Activated naive CD4-positive, alpha-beta T cell treated with anti-CD3 and anti-CD28 coated beads, Interleukin-2, amount 50 U/mL, for 24 hours (primary cell): Measurements from ENCODE around the gene MBD5.

Experiments used
- H3K27ac Mint-ChIP-seq: one replicate; pipeline ENCODE4 v1.8.0; 2021; ENCODE audit warnings: mild to moderate bottlenecking, mixed read lengths
- H3K27me3 Mint-ChIP-seq: one replicate; pipeline ENCODE4 v1.8.0; 2021; ENCODE audit warnings: mixed read lengths
- H3K36me3 Mint-ChIP-seq: one replicate; pipeline ENCODE4 v1.8.0; 2021; ENCODE audit warnings: mixed read lengths
- H3K4me1 Mint-ChIP-seq: one replicate; pipeline ENCODE4 v1.8.0; 2021; ENCODE audit warnings: mixed read lengths
- H3K4me3 Mint-ChIP-seq: one replicate; pipeline ENCODE4 v1.8.0; 2021; ENCODE audit warnings: mild to moderate bottlenecking, mixed read lengths
- H3K9me3 Mint-ChIP-seq: one replicate; pipeline ENCODE4 v1.8.0; 2021; ENCODE audit warnings: mixed read lengths

The MBD5 gene

DNA sequence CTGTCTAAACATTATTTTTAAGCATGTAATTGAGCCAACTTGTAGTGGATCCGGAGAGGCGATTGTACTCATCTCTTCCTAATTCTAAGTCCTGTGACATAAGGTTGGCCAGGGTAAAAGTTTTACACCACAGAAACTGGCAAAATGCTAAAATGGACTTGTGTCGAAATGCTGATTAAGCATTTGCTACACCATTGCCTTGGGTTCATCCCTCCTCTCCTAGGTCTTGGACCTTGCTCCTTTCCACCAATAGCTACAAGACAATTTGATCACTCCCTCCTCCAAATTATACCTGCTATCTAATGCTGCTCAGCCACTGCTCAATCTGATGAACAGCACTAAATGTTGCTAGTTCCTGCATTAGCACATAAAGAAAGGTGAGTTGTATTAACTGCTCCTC is 491.0 kb downstream of the MBD5 start:
- Mint-ChIP-seq H3K36me3 (peaks cover 4% of the 10 kb centered on the region), H3K27me3 (no peaks in the 10 kb centered on the region), H3K9me3 (no peaks in the 10 kb centered on the region), H3K27ac (no peak overlapping the region), H3K4me1 (peaks cover 33% of the 10 kb centered on the region), H3K4me3 (no peak overlapping the region)

GRCh38 chr2:148512501-148512900 is 491.6 kb downstream of the MBD5 start:
- no peak overlapping the region for H3K4me3 Mint-ChIP-seq
- H3K9me3 Mint-ChIP-seq = no peaks in the 10 kb centered on the region
- H3K4me1 Mint-ChIP-seq = peaks cover 33% of the 10 kb centered on the region
- no peaks in the 10 kb centered on the region for H3K27me3 Mint-ChIP-seq
- peaks cover 4% of the 10 kb centered on the region for H3K36me3 Mint-ChIP-seq
- H3K27ac Mint-ChIP-seq = no peak overlapping the region

- Mint-ChIP-seq H3K36me3 (peaks cover 4% of the 10 kb centered on the region), H3K9me3 (no peaks in the 10 kb centered on the region), H3K27me3 (no peaks in the 10 kb centered on the region), H3K27ac (no peak overlapping the region), H3K4me3 (no peak overlapping the region), H3K4me1 (peaks cover 33% of the 10 kb centered on the region)
Measured at GRCh38 chr2:148513427-148513826, 492.5 kb downstream of the MBD5 start.

GRCh38 chr2:148515120-148515519 is 494.2 kb downstream of the MBD5 start:
- no peaks in the 10 kb centered on the region for H3K9me3 Mint-ChIP-seq
- H3K27me3 Mint-ChIP-seq = no peaks in the 10 kb centered on the region
- peaks cover 19% of the 10 kb centered on the region for H3K4me1 Mint-ChIP-seq
- H3K4me3 Mint-ChIP-seq = no peak overlapping the region
- H3K27ac Mint-ChIP-seq = no peak overlapping the region
- peaks cover 4% of the 10 kb centered on the region for H3K36me3 Mint-ChIP-seq

DNA sequence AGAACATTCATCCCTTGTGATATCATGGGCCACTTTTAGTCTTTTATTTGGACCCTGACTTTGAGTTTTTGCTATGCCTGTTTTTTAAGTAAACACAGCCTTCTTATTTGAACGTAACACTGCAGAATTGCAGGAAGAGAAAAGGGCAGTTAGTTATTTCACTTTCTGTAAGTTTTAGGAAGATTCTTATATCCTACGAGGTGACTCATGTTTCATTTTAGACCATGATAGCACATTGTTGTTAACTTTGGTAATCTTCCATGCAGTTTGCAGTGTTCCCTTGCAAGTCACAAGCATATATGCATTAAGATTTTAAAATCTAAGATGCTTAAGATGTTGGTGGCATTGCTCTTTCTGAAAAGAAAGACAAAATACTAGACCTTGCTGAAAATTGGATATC is 495.1 kb downstream of the MBD5 start:
- Mint-ChIP-seq H3K4me1 (peaks cover 23% of the 10 kb centered on the region), H3K27me3 (no peaks in the 10 kb centered on the region), H3K27ac (no peak overlapping the region), H3K4me3 (no peak overlapping the region), H3K36me3 (peaks cover 4% of the 10 kb centered on the region), H3K9me3 (no peaks in the 10 kb centered on the region)

GRCh38 chr2:148517296-148517695 is 496.4 kb downstream of the MBD5 start:
- H3K36me3 Mint-ChIP-seq = peaks cover 4% of the 10 kb centered on the region
- H3K4me1 Mint-ChIP-seq = peaks cover 33% of the 10 kb centered on the region
- H3K27me3 Mint-ChIP-seq = no peaks in the 10 kb centered on the region
- H3K9me3 Mint-ChIP-seq = no peaks in the 10 kb centered on the region
- H3K27ac Mint-ChIP-seq = no peak overlapping the region
- no peak overlapping the region for H3K4me3 Mint-ChIP-seq

- H3K36me3 Mint-ChIP-seq = peaks cover 4% of the 10 kb centered on the region
- H3K4me1 Mint-ChIP-seq = peaks cover 33% of the 10 kb centered on the region
- H3K9me3 Mint-ChIP-seq = no peaks in the 10 kb centered on the region
- no peaks in the 10 kb centered on the region for H3K27me3 Mint-ChIP-seq
- H3K27ac Mint-ChIP-seq = no peak overlapping the region
- H3K4me3 Mint-ChIP-seq = no peak overlapping the region
Measured at GRCh38 chr2:148517822-148518221, 496.9 kb downstream of the MBD5 start.

DNA sequence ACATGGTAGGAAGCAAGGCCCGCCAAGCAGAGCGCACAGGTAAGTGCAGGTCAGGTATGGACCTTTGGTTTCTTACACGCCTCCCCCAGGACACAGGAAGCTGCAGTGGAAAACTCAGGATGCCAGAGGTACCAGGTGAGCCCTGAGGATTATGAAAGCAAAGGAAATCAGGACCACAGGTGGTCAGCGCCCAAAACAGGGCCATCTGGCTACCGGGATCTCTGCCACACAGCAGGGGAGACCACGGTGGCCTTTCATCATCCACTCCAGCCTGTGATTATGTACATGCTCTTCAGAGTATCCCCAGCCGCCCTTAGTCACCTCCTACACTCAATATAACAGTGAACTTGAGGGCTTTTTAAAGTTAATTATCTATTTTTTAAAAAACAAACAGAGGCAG is 498.1 kb downstream of the MBD5 start:
- no peak overlapping the region for H3K27ac Mint-ChIP-seq
- H3K4me3 Mint-ChIP-seq = no peak overlapping the region
- no peaks in the 10 kb centered on the region for H3K27me3 Mint-ChIP-seq
- no peaks in the 10 kb centered on the region for H3K9me3 Mint-ChIP-seq
- H3K4me1 Mint-ChIP-seq = peaks cover 44% of the 10 kb centered on the region
- peaks cover 4% of the 10 kb centered on the region for H3K36me3 Mint-ChIP-seq

- peak overlapping the region; percentile 6 for H3K27ac Mint-ChIP-seq
- H3K9me3 Mint-ChIP-seq = no peaks in the 10 kb centered on the region
- peaks cover 2% of the 10 kb centered on the region for H3K36me3 Mint-ChIP-seq
- H3K4me1 Mint-ChIP-seq = peaks cover 59% of the 10 kb centered on the region
- no peak overlapping the region for H3K4me3 Mint-ChIP-seq
- no peaks in the 10 kb centered on the region for H3K27me3 Mint-ChIP-seq
Measured at GRCh38 chr2:148521181-148521580, 500.3 kb downstream of the MBD5 start.

- peaks cover 77% of the 10 kb centered on the region for H3K4me1 Mint-ChIP-seq
- no peaks in the 10 kb centered on the region for H3K27me3 Mint-ChIP-seq
- H3K9me3 Mint-ChIP-seq = no peaks in the 10 kb centered on the region
- no peaks in the 10 kb centered on the region for H3K36me3 Mint-ChIP-seq
- H3K27ac Mint-ChIP-seq = peak overlapping the region; percentile 78
- H3K4me3 Mint-ChIP-seq = no peak overlapping the region
Measured at GRCh38 chr2:148523315-148523714, 502.4 kb downstream of the MBD5 start.

DNA sequence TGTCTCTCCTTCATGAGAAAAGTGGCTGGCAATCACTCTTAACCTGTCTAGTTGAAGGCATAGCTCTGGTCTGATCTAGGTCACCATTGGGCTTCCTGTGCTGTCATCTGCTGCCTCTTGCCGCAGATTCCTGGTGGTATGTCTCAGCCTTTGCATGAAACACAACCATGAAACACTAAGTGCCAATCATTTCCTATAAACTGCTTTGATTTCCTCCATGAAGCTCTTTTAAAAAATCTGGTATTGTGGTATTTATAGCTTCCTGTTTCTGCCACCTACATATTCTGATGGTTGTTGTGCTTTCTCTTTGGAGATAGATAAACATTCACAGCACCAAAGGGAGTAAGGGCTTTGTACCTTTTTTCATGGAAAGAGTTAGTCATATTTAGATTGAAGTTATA is 503.6 kb downstream of the MBD5 start:
- peak overlapping the region; percentile 85 for H3K27ac Mint-ChIP-seq

GRCh38 chr2:148525130-148525529 is 504.2 kb downstream of the MBD5 start:
- H3K4me3 Mint-ChIP-seq = peak overlapping the region; percentile 64

More for the DNA sequence above, 503.6 kb downstream of the MBD5 start:
- Mint-ChIP-seq H3K4me3 (peak overlapping the region; percentile 64), H3K27me3 (no peaks in the 10 kb centered on the region), H3K4me1 (peaks cover 89% of the 10 kb centered on the region), H3K9me3 (no peaks in the 10 kb centered on the region), H3K36me3 (no peaks in the 10 kb centered on the region)

GRCh38 chr2:148526509-148527346 is 505.8 kb downstream of the MBD5 start:
- Mint-ChIP-seq H3K27me3 (no peaks in the 10 kb centered on the region), H3K9me3 (no peaks in the 10 kb centered on the region), H3K27ac (peak overlapping the region; percentile 95), H3K4me3 (peak overlapping the region; percentile 77), H3K36me3 (no peaks in the 10 kb centered on the region), H3K4me1 (peaks cover 94% of the 10 kb centered on the region)

More at GRCh38 chr2:148525130-148525529, 504.2 kb downstream of the MBD5 start:
- no peaks in the 10 kb centered on the region for H3K9me3 Mint-ChIP-seq
- peaks cover 96% of the 10 kb centered on the region for H3K4me1 Mint-ChIP-seq
- peak overlapping the region; percentile 90 for H3K27ac Mint-ChIP-seq
- no peaks in the 10 kb centered on the region for H3K36me3 Mint-ChIP-seq
- H3K27me3 Mint-ChIP-seq = no peaks in the 10 kb centered on the region

GRCh38 chr2:148527488-148528340 is 506.8 kb downstream of the MBD5 start:
- Mint-ChIP-seq H3K4me3 (peak overlapping the region; percentile 77), H3K36me3 (no peaks in the 10 kb centered on the region), H3K27me3 (no peaks in the 10 kb centered on the region), H3K9me3 (no peaks in the 10 kb centered on the region), H3K4me1 (peaks cover 90% of the 10 kb centered on the region), H3K27ac (peak overlapping the region; percentile 95)

DNA sequence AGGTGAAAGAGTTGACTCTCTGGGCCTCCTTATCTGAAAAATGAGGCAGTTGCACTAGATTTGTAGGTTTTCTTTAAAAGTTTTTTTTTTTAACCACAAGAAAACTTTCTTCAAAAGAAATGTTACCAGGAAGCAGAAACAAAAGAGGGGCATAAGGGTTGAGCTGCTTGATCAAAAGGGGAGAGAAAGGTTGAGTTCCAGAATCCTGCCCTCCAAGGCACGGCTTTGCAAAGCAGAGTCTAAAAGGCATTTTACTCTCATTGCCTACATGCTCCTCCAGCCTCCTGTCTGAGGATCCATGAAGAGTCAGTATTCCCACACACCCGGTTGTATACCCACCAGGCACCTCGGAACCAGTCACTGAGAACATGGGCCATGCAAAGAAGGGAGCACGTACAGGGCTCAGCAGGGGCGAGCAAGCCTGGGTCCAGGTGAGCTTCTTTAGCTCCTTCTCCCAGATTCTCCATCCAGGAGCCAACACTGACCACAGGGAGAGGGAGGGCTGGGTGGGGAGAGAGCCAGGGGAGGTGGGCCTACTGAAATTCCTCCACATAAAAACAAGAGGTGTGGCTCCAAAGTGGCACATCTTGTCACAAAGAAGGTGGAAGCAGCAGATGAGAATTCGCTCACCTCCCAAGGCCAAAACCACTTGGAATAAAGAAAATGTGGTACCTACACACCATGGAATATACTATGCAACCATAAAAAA is 507.6 kb downstream of the MBD5 start:
- no peaks in the 10 kb centered on the region for H3K27me3 Mint-ChIP-seq
- H3K4me3 Mint-ChIP-seq = peak overlapping the region; percentile 77
- H3K36me3 Mint-ChIP-seq = no peaks in the 10 kb centered on the region
- H3K9me3 Mint-ChIP-seq = no peaks in the 10 kb centered on the region
- H3K4me1 Mint-ChIP-seq = peaks cover 87% of the 10 kb centered on the region
- peak overlapping the region; percentile 95 for H3K27ac Mint-ChIP-seq
